NOMO-1 treated with dmso at 0.1 percent for 144 hours (cell line): Measurements from ENCODE around the gene CYP21A2.
"Not testable (repeated sequence)": the region's sequence is repeated elsewhere in the genome, so short reads cannot be mapped to it uniquely, and the experiment has no call there.

Source experiments
- DNase-seq: peaks from one replicate; lab custom pipeline; 2025; ENCODE audit not compliant: unreplicated experiment; lab: John Stamatoyannopoulos, UW

CYP21A2 gene

DNA sequence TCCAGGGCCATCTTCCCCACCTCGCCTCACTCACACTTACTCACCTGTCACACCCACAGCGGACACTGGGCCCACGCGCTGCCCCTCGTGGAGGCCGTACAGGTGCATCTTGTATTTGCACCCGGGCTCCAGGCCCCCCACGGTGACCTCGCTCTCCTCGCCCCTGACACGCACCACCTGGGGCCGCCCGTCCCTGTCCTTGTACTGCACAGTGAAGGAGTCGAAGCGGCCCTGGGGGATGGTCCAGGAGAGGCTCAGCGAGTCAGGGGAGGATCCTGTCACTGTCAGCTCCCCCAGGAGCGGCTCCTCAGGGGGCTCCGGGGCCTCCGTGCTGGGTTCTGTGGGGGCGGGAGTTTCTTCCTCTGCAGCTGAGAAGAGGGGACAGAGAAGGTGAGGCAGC, 14.4 kb downstream of the CYP21A2 start:
- DNase-seq = not testable (repeated sequence)

- DNase-seq = not testable (repeated sequence)
Observed at GRCh38 chr6:32053314-32053713, 15.1 kb downstream of the CYP21A2 start.

DNA sequence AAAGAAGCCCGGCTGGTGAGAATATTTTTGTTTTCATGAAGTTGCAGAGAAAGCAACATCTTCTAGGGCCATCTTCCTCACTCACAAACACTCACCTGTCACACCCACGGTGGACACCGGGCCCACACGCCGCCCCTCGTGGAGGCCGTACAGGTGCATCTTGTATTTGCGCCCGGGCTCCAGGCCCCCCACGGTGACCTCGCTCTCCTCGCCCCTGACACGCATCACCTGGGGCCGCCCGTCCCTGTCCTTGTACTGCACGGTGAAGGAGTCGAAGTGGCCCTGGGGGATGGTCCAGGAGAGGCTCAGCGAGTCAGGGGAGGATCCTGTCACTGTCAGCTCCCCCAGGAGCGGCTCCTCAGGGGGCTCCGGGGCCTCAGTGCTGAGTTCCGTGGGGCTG, 17.5 kb downstream of the CYP21A2 start:
- not testable (repeated sequence) for DNase-seq

DNA sequence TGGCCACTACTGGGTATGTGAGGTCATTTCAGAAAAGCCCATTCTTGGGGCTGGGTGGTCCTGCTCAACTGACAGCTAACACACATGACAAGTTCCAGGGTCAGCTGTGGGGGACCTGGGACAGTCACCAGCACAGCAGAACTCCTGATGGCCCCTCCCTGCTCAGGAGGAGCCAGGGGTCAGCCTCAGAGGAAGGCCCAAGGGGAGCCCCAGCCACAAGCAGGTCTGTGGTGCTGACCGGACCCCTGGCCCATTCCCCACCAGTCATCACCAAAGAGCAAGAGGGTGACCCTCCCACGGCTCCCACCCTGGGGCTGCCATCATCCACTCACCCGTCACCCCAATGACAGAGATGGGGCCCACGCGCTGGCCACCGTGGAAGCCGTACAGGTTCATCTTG, 18.0 kb downstream of the CYP21A2 start:
- DNase-seq = no peak

DNA sequence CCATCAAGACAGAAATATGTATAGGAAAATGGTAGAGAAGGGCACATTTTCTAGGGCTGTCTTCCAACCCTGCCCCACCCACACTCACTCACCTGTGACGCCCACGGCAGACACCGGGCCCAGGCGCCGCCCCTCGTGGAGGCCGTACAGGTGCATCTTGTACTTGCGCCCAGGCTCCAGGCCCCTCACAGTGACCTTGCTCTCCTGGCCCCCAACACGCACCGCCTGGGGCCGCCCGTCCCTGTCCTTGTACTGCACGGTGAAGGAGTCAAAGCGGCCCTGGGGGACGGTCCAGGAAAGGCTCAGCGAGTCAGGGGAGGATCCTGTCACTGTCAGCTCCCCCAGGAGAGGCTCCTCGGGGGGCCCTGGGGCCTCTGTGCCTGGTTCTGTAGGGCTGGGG, 19.8 kb downstream of the CYP21A2 start:
- DNase-seq = no peak

DNA sequence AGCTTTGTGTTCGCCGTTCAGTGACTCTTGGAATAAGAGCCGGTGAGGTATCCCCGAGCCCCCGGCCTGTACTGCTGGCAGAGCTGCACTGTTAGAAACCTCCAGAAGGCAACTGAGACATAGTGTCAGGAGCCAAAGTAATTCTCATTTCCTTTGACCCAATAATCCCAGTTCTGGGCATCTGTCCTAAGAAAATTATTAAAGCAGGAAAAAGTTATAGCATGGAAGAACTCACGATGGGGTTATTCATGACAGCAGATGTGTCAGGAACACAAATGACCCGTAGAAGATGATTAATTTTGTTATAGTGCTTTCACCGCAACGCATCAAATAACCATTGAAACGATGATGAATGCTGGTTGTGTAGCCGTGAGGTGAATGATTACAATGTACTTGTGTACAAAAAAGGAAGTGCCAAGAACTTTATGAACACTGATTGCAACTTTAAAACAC, 20.3 kb downstream of the CYP21A2 start:
- no peak for DNase-seq

- no peak for DNase-seq
Observed at GRCh38 chr6:32060966-32061655, 22.9 kb downstream of the CYP21A2 start.

DNA sequence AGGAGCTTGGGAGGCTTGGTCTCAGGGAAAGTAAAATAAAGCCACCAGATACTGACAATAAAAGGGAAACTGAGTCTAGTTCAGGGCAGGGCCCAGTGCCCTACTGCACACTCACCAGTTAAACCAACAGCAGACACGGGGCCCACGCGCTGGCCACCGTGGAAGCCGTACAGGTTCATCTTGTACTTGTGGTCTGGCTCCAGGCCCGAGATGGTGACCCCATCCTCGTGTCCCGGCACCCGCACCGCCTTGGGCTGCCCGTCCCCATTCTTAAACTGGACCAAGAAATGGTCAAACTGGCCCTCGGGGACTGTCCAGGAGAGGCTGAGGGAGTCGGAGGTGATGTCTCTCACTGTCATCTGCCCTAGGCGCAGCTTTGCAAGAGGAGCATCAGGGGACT, 26.5 kb downstream of the CYP21A2 start:
- DNase-seq = no peak

- DNase-seq = not testable (repeated sequence)
Observed at GRCh38 chr6:32067521-32067920, 29.3 kb downstream of the CYP21A2 start.

- DNase-seq = not testable (repeated sequence)
Observed at GRCh38 chr6:32068315-32068714, 30.1 kb downstream of the CYP21A2 start.

- DNase-seq = no peak
Observed at GRCh38 chr6:32068867-32069266, 30.7 kb downstream of the CYP21A2 start.

DNA sequence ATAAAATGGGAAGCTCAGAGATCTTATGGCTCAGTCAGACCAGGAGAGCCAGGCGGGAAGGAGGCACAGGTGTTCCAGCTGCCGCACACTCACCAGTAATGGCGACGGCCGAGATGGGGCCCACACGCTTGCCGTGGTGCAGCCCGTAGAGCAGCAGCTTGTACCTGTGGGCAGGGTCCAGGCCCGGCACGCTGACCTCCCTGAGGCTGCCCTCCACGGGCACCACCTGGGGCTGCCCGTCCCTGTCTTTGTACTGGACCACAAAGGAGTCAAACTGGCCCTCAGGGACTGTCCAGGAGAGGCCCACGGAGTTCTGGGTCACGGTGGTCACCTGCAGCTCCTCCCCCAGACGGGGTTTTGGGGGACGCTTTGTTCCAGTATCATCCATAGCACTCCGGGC, 31.2 kb downstream of the CYP21A2 start:
- no peak for DNase-seq

DNA sequence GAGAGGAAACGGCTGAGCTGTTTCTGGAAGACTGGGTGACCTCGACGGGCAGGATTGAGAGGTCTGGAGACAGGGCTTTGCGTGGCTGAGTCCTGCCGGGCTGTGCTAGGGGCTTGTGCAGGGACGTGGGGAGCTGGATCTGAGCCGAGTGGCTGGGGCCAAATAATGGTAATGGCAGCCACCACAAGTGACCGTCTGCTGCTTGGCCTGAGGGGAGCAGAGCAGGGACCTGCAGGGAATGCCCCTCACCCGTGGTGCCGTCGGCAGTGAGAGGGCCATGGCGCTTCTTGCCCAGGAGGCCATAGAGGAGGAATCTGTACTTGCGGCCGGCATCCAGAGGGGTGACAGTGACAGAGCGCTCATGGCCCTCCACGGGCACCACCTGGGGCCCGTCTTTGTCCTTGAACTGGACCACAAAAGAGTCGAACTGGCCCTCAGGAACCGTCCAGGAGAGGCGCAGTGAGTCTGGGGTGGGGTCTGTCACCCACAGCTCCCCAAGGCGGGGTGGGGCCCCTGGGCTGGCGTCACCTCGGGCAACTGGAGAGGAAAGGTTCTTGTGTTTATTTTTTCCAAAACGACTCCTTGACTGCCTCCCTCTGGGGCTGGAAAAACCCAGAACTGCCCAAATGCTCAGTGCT, 31.8 kb downstream of the CYP21A2 start:
- DNase-seq = no peak

GRCh38 chr6:32070814-32071543, 32.8 kb downstream of the CYP21A2 start:
- no peak for DNase-seq

DNA sequence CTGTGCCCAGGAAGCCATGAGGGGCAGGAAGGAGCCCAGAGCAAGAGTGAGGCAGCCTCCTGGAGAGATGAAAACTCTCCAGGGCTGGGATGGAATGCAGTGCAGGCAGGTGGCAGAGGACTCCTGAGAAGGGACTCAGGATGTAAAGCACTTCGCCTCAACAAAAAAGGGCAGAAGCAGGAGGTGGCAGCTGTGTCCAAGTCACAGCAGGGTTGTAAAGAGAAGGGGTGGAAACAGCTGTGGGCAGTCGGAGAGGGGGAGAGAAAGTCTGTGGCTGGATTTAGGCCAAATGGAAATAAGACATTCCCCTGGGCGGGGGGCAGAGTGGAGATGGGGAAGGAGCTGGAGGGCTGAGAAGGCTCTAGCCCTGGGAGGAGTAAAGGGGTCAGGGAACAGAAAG, 34.9 kb downstream of the CYP21A2 start:
- no peak for DNase-seq

DNA sequence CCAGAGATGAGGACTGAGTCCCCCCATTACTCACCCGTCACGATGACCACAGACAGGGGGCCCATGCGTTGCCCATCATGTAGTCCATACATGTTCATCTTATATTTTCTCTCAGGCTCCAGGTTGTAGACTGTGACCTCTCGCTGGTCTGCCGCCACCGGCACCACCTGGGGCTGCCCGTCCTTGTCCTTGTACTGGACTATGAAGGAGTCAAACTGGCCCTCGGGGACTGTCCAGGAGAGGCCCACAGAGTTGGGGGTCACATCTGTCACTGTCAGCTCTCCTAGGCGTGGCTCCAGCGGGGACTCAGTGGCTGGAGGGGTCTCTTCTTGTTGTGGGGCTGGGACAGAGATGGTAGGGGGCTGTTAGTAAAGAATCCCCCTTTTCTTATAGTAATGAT, 35.4 kb downstream of the CYP21A2 start:
- no peak for DNase-seq

- no peak for DNase-seq
Observed at GRCh38 chr6:32074996-32075532, 36.8 kb downstream of the CYP21A2 start.

DNA sequence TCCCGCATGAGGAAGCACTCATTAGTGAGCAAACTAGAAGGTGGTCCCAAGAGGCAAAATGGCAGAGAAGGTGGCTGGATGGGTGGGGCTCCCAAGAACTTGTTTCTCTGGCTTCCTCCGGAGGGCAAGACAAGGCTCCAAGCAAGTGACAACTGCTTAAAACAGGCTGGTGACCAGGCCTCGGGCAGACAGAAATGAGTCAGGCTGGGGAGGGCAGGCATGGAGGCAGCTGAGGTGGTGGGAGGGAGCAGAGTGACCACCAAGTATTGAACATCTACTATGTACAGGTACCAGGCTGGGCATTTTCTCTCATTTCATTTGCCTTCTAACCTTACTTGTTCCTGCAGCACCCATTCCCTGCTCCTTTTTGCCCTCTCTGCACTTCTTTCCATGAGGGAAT, 37.6 kb downstream of the CYP21A2 start:
- DNase-seq = no peak

DNA sequence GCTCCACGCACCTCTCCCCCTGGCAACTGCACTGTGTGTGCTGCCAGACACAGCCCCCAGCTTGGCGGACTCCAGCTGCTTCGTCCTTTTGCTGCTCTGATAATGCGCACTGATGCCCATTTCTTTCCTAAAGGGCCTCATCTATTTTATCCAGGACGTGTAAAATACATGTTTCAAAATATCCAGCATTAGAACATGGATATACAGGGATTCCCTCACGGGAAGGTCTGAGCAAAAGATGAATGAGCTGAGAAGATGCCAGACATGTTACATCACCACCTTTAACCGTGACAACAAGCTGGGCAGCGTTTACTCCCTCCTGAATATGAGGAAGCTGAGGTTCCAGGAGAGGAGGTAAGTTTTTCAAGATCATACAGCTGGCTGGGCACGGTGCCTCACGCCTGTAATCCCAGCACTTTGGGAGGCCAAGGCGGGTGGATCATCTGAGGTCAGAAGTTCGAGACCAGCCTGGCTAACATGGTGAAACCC, 38.1 kb downstream of the CYP21A2 start:
- no peak for DNase-seq

DNA sequence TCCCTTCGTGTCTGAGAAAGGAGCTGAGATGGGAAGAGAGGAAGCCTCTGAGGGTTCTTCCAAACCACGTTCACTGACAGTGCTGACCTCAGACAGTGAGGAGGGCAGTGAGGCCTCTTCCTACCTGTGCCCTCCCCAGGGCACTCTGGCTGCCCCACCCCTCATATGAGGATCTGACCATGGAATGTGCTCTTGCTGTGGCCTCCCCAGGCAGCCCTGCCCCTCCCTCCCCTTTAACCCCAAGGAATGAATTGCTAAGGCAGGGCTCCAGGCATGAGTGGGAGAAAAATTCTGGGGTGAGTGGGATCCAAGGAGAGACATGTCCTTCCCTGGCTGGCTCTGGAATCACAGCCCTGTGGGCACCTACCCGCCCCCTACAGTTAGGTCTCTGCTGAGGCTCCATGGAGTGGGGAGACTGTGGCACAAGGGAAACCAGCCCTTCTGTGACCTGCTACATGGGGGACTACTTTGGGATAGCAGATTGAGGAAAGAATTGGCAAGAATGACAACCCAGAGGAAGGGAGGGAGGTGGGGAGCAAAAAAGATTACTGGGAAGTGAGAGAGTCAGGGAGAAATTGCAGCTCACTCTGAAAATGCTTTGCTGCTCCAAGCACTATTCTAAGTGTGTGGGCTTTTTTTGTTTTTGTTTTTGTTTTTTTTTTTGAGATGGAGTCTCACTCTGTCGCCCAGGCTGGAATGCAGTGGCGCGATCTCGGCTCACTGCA, 41.5 kb downstream of the CYP21A2 start:
- DNase-seq = no peak
